ENCODE measurements around the gene SORCS2.

The SORCS2 gene

GRCh38 chr4:7661066-7661748 lies 468.9 kb downstream of the SORCS2 start:
- no peak for DNase-seq

DNA sequence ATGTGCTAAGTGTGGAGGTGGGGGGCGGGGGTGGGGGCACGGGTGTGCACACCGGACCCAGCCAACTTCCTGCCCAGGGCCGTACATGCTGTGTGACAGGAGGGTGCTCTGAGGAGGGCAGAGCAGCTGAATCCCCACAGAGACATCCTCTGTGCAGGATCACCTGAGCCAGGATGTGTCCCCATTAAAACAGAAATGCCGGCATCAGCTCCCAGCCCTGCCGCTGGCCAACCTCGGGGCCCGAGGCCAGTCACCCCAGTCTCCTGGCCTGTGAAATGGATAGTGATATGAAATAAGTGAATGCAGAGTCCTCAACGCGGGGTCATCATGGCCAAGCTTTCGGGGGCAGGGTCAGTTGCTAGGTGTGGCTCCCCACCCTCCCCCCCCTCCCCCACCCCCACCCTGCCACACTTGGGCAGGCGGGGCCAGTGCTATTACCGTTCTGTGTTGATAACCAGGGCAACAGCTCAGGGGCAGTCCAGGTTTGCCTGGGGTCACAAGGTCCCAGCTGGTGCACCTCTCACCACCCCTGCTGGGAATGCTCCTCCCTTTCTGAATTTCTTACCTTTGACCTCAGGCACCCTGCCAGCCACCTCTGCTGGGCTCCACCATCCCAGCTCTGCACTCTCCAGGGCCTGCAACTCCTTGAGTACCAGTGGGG lies 469.6 kb downstream of the SORCS2 start:
- no peak for DNase-seq

DNA sequence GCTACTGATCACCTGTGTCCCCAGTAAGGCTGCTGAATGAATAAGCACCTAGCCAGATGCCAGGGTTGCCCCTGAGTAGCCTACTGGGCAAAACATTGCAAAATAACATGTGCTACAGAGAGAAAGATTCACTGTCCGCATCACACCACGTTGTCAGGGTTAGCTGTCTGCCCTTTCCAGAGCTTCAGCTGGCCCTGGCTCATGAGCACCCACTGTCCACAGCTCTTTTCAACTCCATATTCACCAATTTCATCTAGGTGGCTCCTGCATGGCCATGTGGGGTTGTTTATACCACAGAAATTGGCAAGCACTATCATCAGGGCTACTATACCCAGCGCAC lies 470.1 kb downstream of the SORCS2 start:
- no peak for DNase-seq

GRCh38 chr4:7663075-7663541 lies 470.8 kb downstream of the SORCS2 start:
- no peak for DNase-seq

DNA sequence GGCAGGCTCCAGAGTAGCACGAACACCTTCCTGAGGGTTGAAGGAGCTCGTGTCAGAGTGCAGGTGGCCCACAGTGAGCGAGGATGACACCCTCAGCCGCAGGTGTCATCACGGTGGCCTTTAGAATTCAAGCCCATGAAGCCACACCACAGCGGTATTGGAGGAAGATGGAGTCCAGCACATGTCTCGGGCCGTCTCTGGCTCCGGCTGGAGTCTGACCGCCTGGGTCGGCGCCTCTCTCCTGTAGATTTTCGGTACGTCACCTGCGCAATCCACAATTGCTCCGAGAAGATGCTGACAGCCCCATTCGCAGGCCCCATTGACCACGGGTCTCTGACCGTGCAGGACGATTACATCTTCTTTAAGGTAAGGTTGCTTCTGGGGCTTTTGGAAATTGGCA lies 471.8 kb downstream of the SORCS2 start:
- DNase-seq: no peak

- no peak for DNase-seq
Observed at GRCh38 chr4:7665321-7665720, 473.0 kb downstream of the SORCS2 start.

GRCh38 chr4:7666011-7666410 lies 473.7 kb downstream of the SORCS2 start:
- DNase-seq: no peak

GRCh38 chr4:7666744-7667143 lies 474.4 kb downstream of the SORCS2 start:
- no peak for DNase-seq

DNA sequence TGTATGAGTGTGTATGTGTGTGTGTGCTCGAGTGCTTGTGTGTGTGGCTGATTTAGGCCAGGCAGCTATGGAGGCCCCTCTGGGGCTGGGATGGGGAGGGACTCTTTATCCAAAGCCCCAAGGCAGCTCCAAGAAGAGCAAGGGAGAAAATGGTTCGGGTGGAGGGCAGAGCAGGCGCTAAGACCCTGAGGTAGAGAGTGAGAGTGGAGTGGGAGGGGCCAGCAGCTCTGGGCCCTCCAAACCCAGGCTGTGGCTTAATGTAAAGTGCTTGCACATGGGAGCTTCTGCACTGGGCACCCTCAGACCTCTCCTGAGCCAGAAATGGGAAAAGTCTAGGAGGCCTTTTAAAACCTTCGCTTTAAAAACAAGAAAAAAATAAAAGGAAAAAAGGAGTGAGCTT lies 475.9 kb downstream of the SORCS2 start:
- DNase-seq: no peak

GRCh38 chr4:7668826-7669225 lies 476.5 kb downstream of the SORCS2 start:
- DNase-seq: no peak

GRCh38 chr4:7672601-7673000 lies 480.3 kb downstream of the SORCS2 start:
- no peak for DNase-seq

GRCh38 chr4:7673121-7673520 lies 480.8 kb downstream of the SORCS2 start:
- no peak for DNase-seq

GRCh38 chr4:7674706-7675105 lies 482.4 kb downstream of the SORCS2 start:
- no peak for DNase-seq

- no peak for DNase-seq
Observed at GRCh38 chr4:7675136-7675535, 482.8 kb downstream of the SORCS2 start.

DNA sequence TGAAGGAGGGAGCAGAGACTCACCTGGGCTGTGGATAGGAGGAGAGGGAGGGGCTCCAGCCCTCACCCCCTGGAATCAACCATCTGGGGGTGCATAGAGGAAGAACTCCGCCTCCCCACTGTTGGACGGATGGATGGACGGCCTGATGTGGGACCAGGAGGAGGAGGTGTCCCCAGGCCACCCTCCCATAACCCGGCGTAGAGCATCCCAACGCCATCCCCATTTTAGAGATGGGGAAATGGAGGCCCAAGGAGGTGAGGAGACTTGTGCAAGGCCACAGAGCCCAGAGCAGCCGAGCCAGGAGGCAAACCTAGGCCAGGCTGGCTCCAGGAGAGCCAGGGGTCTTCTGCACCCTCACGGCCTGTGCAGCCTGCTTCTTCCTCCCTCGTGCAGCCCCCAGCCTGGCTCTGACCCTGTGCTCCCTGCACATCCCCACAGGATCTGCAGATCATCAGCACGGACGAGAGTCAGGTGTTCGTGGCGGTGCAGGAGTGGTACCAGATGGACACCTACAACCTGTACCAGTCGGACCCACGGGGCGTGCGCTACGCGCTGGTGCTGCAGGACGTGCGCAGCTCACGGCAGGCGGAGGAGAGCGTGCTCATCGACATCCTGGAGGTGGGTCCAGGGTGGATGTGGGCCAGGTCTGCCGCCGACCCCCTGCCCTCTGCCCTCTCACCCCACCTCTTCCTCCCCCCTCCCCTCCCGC lies 483.4 kb downstream of the SORCS2 start:
- DNase-seq: no peak

- DNase-seq: peak; percentile 7
Observed at GRCh38 chr4:7676398-7676922, 484.1 kb downstream of the SORCS2 start.

GRCh38 chr4:7677086-7677485 lies 484.7 kb downstream of the SORCS2 start:
- DNase-seq: no peak

DNA sequence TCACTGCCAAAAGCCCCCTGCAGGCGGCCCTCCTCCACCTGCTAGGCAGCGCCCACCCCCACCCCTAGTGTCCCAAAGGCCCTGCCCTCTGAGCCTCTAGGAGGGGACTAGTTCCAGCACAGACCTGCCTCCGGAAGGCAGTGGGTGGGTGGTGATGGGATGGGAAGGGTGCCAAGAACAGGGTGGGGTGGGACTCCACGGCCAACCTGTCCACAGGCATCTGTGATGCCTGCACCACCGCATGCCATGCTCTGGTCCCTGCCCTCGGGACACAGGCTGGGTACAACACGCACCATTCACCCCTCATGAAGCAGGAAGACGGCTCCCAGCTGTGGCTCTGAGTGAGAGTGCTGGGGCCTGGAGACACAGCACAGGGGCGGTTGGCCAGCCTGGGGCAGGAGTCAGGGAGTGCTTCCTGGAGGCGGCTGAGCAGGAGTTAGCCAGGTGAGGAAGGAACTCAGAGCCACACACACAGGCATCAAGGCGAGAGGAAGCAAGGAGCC lies 485.5 kb downstream of the SORCS2 start:
- DNase-seq: no peak

GRCh38 chr4:7678318-7678852 lies 486.0 kb downstream of the SORCS2 start:
- DNase-seq: no peak

- DNase-seq: no peak
Observed at GRCh38 chr4:7679406-7680040, 487.2 kb downstream of the SORCS2 start.

DNA sequence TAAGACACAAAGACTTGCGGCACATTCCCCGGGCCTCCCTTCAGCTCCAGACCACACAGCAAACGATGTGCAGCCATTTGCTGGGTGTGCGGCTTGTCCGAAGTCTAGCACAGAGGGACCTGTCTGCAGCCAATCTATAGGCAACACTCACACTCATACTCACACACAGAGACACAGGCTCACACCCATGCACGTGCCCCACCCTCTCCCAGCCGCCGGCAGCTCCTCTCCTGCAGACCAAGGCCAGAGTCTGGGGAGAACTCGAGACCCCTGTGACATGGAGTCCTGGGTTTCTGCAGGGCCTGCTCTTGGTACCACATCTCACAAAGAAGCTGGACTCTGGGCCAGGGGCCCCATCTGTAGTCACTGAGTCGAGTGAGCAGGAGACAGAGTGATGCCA lies 487.8 kb downstream of the SORCS2 start:
- no peak for DNase-seq

DNA sequence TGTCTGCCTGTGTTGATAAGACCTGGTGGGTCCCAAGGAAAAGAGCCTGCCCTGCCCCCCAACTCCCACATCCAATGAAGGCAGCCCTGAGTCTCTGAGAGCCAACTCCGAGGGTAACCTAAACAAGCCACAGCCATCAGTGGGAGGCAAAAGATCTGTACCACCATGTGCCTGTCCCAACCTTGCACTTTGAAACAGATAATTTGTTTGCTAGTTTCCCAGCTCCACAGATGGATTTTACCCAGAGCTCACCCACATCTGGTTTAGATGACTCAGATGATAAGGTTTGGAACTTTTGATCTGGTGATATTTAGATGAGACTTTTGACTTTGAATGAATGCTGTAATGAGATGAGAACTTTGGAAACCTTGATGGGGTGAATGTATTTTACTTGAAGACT lies 488.4 kb downstream of the SORCS2 start:
- DNase-seq: no peak

GRCh38 chr4:7683126-7683703 lies 490.9 kb downstream of the SORCS2 start:
- no peak for DNase-seq

All from fibroblast of upper back skin (primary cell).